Endothelial cell of umbilical vein (primary cell): ENCODE results near the gene SLC25A17.

Source experiments
- EZH2 ChIP-seq: IDR thresholded peaks from 2 replicates; pipeline ENCODE4 v1.6.1; 2012; ENCODE audit warnings: borderline replicate concordance, low read depth, mild to moderate bottlenecking, moderate library complexity, low read length, inconsistent platforms; ENCODE audit not compliant: severe bottlenecking
- GATA2 ChIP-seq: IDR thresholded peaks from 2 replicates; pipeline ENCODE4 v1.7.0; 2011; ENCODE audit warnings: low read depth, mild to moderate bottlenecking, moderate library complexity, mixed read lengths, low read length; ENCODE audit not compliant: insufficient read length, insufficient read depth
- MYC ChIP-seq: IDR thresholded peaks from one replicate; pipeline ENCODE4 v1.6.1; 2011; ENCODE audit warnings: mild to moderate bottlenecking, low read depth, low read length
- POLR2A ChIP-seq: IDR thresholded peaks from 2 replicates; pipeline ENCODE4 v1.6.1; 2012; ENCODE audit warnings: low read depth, mild to moderate bottlenecking, control low read depth, low read length
- TF ChIP-seq, protein P1 (sequence below), 2 donors: IDR thresholded peaks; 1 replicate in 1 of 2; 2 replicates in 1 of 2; pipeline ENCODE4 v1.5.1; 2011; ENCODE audit warnings: low read length in 2 of 2, mild to moderate bottlenecking in 2 of 2, moderate library complexity in 2 of 2, control low read depth in 1 of 2, inconsistent platforms in 1 of 2, low read depth in 1 of 2; ENCODE audit not compliant: insufficient read depth in 1 of 2; ENCODE audit errors: extremely low read depth in 1 of 2

- TF ChIP-seq POLR2A: no peak
- TF ChIP-seq, protein P1, sequence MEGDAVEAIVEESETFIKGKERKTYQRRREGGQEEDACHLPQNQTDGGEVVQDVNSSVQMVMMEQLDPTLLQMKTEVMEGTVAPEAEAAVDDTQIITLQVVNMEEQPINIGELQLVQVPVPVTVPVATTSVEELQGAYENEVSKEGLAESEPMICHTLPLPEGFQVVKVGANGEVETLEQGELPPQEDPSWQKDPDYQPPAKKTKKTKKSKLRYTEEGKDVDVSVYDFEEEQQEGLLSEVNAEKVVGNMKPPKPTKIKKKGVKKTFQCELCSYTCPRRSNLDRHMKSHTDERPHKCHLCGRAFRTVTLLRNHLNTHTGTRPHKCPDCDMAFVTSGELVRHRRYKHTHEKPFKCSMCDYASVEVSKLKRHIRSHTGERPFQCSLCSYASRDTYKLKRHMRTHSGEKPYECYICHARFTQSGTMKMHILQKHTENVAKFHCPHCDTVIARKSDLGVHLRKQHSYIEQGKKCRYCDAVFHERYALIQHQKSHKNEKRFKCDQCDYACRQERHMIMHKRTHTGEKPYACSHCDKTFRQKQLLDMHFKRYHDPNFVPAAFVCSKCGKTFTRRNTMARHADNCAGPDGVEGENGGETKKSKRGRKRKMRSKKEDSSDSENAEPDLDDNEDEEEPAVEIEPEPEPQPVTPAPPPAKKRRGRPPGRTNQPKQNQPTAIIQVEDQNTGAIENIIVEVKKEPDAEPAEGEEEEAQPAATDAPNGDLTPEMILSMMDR (IDR thresholded peaks at IDR 0.05; ENCODE audit: extremely low read depth in 1 of 2, insufficient read depth in 1 of 2, low read depth in 1 of 2, low read length in 2 of 2): no peak
- TF ChIP-seq EZH2: no peak
- no peak for TF ChIP-seq GATA2
- no peak for TF ChIP-seq MYC
Measured at GRCh38 chr22:40834619-40835018, 15.5 kb upstream of the SLC25A17 start.
